ENCODE results near the gene PLAAT2.

PLAAT2 gene

DNA sequence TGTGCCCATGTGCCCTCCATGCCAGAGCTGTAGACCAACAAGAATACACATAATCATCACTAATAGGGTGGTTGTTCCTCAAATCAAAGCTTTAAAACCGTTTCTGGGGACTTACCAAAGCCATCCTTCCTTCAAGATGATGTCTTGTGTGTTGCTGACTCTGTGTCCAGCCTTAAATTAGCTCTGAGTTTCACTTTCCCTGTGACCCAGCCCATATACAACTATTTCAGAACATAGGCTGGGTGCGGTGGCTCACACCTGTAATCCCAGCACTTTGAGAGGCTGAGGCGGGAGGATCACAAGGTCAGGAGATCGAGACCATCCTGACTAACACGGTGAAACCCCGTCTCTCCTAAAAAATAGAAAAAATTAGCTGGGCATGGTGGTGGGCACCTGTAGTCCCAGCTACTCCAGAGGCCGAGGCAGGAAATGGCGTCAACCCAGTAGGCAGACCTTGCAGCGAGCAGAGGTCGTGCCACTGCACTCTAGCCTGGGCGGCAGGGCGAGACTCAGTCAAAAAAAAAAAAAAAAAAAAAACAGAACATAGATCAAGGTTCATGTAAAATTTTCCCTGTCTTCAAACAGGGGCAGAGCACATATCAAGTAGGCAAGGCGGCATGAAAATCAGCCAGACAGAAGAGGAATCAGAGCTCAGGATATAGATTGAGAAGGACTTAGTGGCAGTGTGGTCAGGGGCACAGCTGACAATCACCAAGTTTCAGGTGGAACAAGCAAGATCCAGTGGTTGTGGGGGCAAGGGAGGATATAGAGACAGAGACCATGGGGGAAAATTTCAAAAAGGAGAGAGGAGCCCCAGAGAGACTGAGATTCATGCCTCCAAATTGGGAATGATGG lies at the start of gene PLAAT2:
TSS of gene PLAAT2 (minus strand) at position 179 of the 855 bp plus-strand sequence. CDS start at position 124, 55 bp downstream.
- no peak for DNase-seq (ENCODE audit: extremely low spot score)
- TF ChIP-seq ZNF384 (IDR thresholded peaks at IDR 0.05) (no peak), LEF1 (IDR thresholded peaks at IDR 0.05; ENCODE audit: borderline replicate concordance) (no peak), L3MBTL2 (conservative IDR thresholded peaks at IDR 0.05) (no peak), CTBP1 (IDR thresholded peaks at IDR 0.05; ENCODE audit: borderline replicate concordance) (no peak), FOXK2 (IDR thresholded peaks at IDR 0.05) (no peak), NFRKB (IDR thresholded peaks at IDR 0.05) (no peak), ARNT (IDR thresholded peaks at IDR 0.05) (no peak), ELF4 (IDR thresholded peaks at IDR 0.05) (no peak), FOXA1 (IDR thresholded peaks at IDR 0.05) (no peak), SUZ12 (IDR thresholded peaks at IDR 0.05) (no peak), BHLHE40 (IDR thresholded peaks at IDR 0.05; ENCODE audit: borderline replicate concordance) (no peak), HDGF (IDR thresholded peaks at IDR 0.05; ENCODE audit: borderline replicate concordance) (no peak), FOXM1 (IDR thresholded peaks at IDR 0.05; ENCODE audit: borderline replicate concordance) (no peak)
- POLR2A ChIA-PET: no interaction called here
- CTCF ChIA-PET: interaction anchor here (0.6 kb wide), 1 partner anchor 21 kb away, joined by 5 read pairs; no protein-coding TSS in a partner anchor

DNA sequence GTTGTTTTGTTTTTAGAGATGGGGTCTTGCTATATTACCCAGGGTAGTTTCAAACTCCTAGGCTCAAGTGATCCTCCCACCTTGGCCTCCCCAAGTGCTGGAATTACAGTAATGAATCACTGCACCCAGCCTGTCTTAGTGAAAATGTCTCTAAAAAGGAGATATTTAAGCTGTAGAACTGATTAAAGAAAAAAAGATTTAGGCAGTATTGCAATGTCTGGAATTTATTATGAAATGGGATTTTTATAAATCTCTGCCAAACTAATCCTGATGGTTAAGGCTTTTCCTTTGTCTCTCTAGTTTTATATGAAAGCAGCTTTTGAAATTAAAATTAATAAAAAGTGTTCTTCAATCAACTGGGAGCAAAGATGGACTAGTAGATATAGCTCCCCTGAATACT lies 49.0 kb upstream of the PLAAT2 start:
- POLR2A ChIA-PET: interaction anchor here (0.7 kb wide), 1 partner anchor 70 kb away, joined by 3 read pairs; no protein-coding TSS in a partner anchor
- CTCF ChIA-PET: no interaction called here
- no peak for DNase-seq (ENCODE audit: extremely low spot score)

DNA sequence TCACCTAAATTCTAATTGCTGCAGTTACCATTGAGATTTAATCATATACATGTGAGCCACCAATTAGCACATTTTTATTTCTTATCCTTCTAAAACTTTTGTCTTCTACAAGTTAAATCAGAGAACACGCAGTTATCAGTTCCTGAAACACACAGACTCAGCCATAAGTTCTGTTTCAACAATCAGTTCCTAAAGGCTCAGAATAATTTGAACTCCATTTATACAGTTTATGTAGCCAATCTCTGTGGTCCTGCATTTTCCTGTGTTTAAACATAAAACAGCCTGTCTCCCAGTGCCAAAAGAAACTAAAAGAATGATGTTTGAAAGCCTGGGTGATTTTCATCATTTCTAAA lies 48.2 kb upstream of the PLAAT2 start:
- ChIA-PET CTCF (no interaction called here), POLR2A (no interaction called here)
- no peak for DNase-seq (ENCODE audit: extremely low spot score)
- TF ChIP-seq HDGF (IDR thresholded peaks at IDR 0.05; ENCODE audit: borderline replicate concordance): no peak
- TF ChIP-seq SP1 (IDR thresholded peaks at IDR 0.05): no peak
- no peak for TF ChIP-seq FOXK2 (IDR thresholded peaks at IDR 0.05)

More for the DNA sequence above, 49.0 kb upstream of the PLAAT2 start:
- TF ChIP-seq SP1 (IDR thresholded peaks at IDR 0.05) (no peak), ELF4 (IDR thresholded peaks at IDR 0.05) (no peak), L3MBTL2 (conservative IDR thresholded peaks at IDR 0.05) (no peak), SUZ12 (IDR thresholded peaks at IDR 0.05) (no peak), ARNT (IDR thresholded peaks at IDR 0.05) (no peak), CTBP1 (IDR thresholded peaks at IDR 0.05; ENCODE audit: borderline replicate concordance) (no peak), BHLHE40 (IDR thresholded peaks at IDR 0.05; ENCODE audit: borderline replicate concordance) (no peak), TARDBP (IDR thresholded peaks at IDR 0.05) (no peak)

GRCh38 chr11:63610604-63611394 lies 47.6 kb upstream of the PLAAT2 start:
- CTCF ChIA-PET: no interaction called here
- no peak for DNase-seq (ENCODE audit: extremely low spot score)
- POLR2A ChIA-PET: no interaction called here

DNA sequence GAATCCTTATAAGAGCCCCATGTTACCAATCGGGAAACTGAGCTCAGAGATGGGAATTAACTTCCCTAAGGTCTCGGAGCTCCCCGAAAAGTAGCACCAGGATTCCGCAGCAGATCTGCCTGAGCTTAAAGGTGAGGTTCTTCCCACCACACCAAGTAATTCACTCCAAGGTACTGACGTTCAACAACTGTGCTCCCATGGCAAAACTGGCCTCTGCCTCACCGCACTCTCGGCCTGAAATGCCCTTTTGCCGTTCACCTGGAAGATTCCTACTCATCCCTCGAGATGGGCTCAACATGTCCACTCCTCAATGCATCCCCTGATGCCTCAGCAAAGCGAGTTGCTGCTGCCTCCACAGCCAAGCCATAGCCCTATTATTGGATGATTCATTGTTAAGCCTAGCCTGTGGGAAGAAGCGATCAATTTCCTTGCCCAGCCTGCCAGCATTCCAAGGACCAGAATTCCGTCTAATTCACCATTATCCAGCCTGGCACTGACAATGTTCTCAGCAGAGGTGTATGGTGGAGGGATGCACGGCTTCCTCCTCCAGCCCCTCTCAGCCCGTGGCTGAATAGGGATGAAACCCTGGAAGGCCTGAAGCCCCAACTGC lies 46.9 kb upstream of the PLAAT2 start:
- TF ChIP-seq BHLHE40 (IDR thresholded peaks at IDR 0.05; ENCODE audit: borderline replicate concordance): no peak
- TF ChIP-seq CTBP1 (IDR thresholded peaks at IDR 0.05; ENCODE audit: borderline replicate concordance): no peak
- TF ChIP-seq NFRKB (IDR thresholded peaks at IDR 0.05): no peak
- no peak for TF ChIP-seq HDGF (IDR thresholded peaks at IDR 0.05; ENCODE audit: borderline replicate concordance)
- no peak for TF ChIP-seq SP1 (IDR thresholded peaks at IDR 0.05)
- no peak for TF ChIP-seq SUZ12 (IDR thresholded peaks at IDR 0.05)
- TF ChIP-seq FOXK2 (IDR thresholded peaks at IDR 0.05): no peak
- TF ChIP-seq ARNT (IDR thresholded peaks at IDR 0.05): no peak
- POLR2A ChIA-PET: no interaction called here
- no peak for DNase-seq (ENCODE audit: extremely low spot score)
- CTCF ChIA-PET: no interaction called here

More at GRCh38 chr11:63610604-63611394, 47.6 kb upstream of the PLAAT2 start:
- TF ChIP-seq BHLHE40 (IDR thresholded peaks at IDR 0.05; ENCODE audit: borderline replicate concordance) (no peak), SUZ12 (IDR thresholded peaks at IDR 0.05) (no peak), FOXM1 (IDR thresholded peaks at IDR 0.05; ENCODE audit: borderline replicate concordance) (no peak)
- TF ChIP-seq, protein P1, sequence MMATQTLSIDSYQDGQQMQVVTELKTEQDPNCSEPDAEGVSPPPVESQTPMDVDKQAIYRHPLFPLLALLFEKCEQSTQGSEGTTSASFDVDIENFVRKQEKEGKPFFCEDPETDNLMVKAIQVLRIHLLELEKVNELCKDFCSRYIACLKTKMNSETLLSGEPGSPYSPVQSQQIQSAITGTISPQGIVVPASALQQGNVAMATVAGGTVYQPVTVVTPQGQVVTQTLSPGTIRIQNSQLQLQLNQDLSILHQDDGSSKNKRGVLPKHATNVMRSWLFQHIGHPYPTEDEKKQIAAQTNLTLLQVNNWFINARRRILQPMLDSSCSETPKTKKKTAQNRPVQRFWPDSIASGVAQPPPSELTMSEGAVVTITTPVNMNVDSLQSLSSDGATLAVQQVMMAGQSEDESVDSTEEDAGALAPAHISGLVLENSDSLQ (IDR thresholded peaks at IDR 0.05): no peak

GRCh38 chr11:63609536-63609935 lies 46.4 kb upstream of the PLAAT2 start:
- ChIA-PET CTCF (no interaction called here), POLR2A (no interaction called here)
- no peak for DNase-seq (ENCODE audit: extremely low spot score)
- TF ChIP-seq, protein P1 (IDR thresholded peaks at IDR 0.05): no peak
- TF ChIP-seq L3MBTL2 (conservative IDR thresholded peaks at IDR 0.05): no peak
- TF ChIP-seq FOXA1 (IDR thresholded peaks at IDR 0.05): no peak
- TF ChIP-seq NFRKB (IDR thresholded peaks at IDR 0.05): no peak
- TF ChIP-seq FOXK2 (IDR thresholded peaks at IDR 0.05): no peak
- no peak for TF ChIP-seq ELF4 (IDR thresholded peaks at IDR 0.05)
- no peak for TF ChIP-seq FOXM1 (IDR thresholded peaks at IDR 0.05; ENCODE audit: borderline replicate concordance)
- TF ChIP-seq LEF1 (IDR thresholded peaks at IDR 0.05; ENCODE audit: borderline replicate concordance): no peak
- TF ChIP-seq HDGF (IDR thresholded peaks at IDR 0.05; ENCODE audit: borderline replicate concordance): no peak
- TF ChIP-seq SP1 (IDR thresholded peaks at IDR 0.05): no peak
- no peak for TF ChIP-seq BHLHE40 (IDR thresholded peaks at IDR 0.05; ENCODE audit: borderline replicate concordance)
- TF ChIP-seq CTBP1 (IDR thresholded peaks at IDR 0.05; ENCODE audit: borderline replicate concordance): no peak
- TF ChIP-seq ZNF384 (IDR thresholded peaks at IDR 0.05): no peak
- TF ChIP-seq ARNT (IDR thresholded peaks at IDR 0.05): no peak
- no peak for TF ChIP-seq SUZ12 (IDR thresholded peaks at IDR 0.05)

Data from HEK293T (cell line).